ENCODE data around the gene VRK2.
"Not testable (repeated sequence)": the region's sequence is repeated elsewhere in the genome, so short reads cannot be mapped to it uniquely, and the experiment has no call there.

VRK2 gene

DNA sequence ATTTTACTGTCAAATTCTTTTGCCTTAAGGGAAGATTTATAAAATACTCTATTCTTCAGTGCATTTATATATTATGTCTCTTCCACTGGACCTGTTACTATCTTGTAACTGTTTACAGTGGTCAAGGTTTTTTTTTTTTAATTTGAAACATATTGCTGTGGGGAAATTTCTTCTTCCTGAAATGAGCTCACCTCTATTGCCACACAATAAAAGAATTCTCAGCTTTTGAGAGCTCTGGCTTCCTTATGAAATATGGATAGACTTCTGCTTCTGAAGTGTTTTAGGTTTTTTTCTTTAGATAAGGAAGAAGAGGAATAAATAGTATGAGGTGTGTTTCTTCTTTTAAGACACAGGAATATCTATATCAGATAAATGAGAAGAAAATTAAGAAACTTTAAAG lies 7.7 kb downstream of the VRK2 start:
- DNase-seq (ENCODE audit: low read depth, low spot score), result no peak

DNA sequence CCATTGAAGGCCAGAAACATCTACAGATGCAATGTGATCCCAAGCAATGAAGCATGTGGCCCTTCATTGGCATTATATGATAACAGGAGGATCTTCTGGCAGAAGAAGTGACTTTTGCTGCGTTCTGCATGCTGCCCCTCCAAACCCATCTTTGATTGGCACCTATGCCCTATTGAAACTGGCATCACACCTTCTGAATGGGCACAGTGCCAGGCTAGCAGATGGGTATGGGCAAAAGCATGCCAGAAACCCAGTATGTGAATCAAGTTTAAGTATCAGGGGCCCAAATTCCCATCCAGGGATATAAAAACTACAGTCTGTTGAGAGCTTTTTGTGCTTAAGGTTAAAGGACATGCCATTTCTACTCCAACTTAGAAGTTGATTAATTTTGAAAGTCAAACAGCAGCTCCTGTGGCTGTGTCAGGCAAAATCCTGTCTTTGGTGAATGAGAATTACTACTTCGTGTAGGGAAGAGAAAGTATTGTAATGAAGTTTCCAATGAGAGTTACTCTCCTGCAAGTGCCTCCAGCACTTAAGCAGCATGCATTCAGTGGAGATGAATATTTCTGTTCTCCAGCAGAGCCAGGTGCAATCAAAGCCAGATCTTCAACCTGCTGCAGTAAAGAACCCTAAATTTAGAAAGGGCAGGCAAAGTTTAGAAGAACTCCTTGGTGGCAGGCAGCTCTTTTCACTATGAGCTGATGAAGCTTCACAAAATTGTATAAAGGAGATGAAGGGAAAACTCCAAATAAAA lies 8.6 kb downstream of the VRK2 start:
- DNase-seq (ENCODE audit: low read depth, low spot score), result no peak

GRCh38 chr2:58056192-58056916 lies 9.7 kb downstream of the VRK2 start:
- DNase-seq (ENCODE audit: low read depth, low spot score), result no peak

GRCh38 chr2:58057707-58058530 lies 11.3 kb downstream of the VRK2 start:
- DNase-seq (ENCODE audit: low read depth, low spot score), result no peak

- DNase-seq (ENCODE audit: low read depth, low spot score), result no peak
Observed at GRCh38 chr2:58063641-58064040, 17.0 kb downstream of the VRK2 start.

GRCh38 chr2:58064086-58064485 lies 17.5 kb downstream of the VRK2 start:
- DNase-seq (ENCODE audit: low read depth, low spot score), result no peak

- no peak for DNase-seq (ENCODE audit: low read depth, low spot score)
Observed at GRCh38 chr2:58065248-58065647, 18.6 kb downstream of the VRK2 start.

- no peak for DNase-seq (ENCODE audit: low read depth, low spot score)
Observed at GRCh38 chr2:58067001-58067400, 20.4 kb downstream of the VRK2 start.

- DNase-seq (ENCODE audit: low read depth, low spot score), result no peak
Observed at GRCh38 chr2:58070765-58071164, 24.2 kb downstream of the VRK2 start.

GRCh38 chr2:58072102-58072501 lies 25.5 kb downstream of the VRK2 start:
- no peak for DNase-seq (ENCODE audit: low read depth, low spot score)

DNA sequence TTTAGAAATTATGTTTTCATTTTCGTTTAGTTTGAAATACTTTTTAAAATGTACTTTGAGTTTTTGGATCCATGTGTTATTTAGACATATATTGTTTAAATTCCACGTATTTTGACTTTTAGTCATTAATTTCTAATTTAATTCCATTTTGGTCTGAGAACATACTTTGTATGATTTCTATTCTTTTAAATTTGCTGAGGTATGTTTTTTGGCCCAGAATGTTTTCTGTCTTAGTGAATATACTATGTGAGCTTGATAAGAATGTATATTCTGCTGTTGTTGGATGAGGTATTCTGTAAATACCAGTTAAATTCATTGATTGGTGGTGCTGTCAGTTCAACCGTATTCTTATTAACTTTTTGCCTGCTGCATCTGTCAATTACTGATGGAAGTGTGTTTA lies 26.4 kb downstream of the VRK2 start:
- no peak for DNase-seq (ENCODE audit: low read depth, low spot score)

GRCh38 chr2:58073751-58074150 lies 27.1 kb downstream of the VRK2 start:
- no peak for DNase-seq (ENCODE audit: low read depth, low spot score)

GRCh38 chr2:58081000-58081399 lies 34.4 kb downstream of the VRK2 start:
- no peak for DNase-seq (ENCODE audit: low read depth, low spot score)

GRCh38 chr2:58089081-58089480 lies 42.5 kb downstream of the VRK2 start:
- no peak for DNase-seq (ENCODE audit: low read depth, low spot score)

DNA sequence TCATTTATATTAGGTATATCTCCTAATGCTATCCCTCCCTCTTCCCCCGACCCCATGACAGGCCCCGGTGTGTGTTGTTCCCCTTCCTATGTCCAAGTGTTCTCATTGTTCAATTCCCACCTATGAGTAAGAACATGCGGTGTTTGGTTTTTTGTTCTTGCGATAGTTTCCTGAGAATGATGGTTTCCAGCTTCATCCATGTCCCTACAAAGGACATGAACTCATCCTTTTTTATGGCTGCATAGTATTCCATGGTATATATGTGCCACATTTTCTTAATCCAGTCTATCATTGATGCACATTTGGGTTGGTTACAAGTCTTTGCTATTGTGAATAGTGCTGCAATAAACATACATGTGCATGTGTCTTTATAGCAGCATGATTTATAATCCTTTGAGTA lies 46.2 kb downstream of the VRK2 start:
- DNase-seq (ENCODE audit: low read depth, low spot score), result not testable (repeated sequence)

DNA sequence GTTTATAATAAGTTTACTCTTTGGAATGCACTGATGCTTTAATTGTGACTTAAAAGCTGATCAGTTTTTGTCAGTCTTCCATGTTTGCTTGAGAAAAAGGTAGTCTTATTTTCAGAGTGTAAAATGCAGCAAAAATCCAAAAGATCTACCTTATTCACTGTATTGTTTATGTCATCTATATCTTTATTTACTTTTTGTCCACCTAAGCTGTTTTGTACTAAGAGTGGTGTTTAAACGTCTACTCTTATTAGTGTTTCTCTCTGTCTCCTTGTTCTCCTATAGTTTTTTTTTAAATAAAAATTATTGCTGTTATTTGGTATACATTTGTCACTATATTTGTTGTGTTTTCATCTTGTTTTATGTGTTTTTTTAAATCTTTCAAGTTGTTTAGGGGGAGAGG lies 50.4 kb downstream of the VRK2 start:
- DNase-seq (ENCODE audit: low read depth, low spot score), result no peak

- no peak for DNase-seq (ENCODE audit: low read depth, low spot score)
Observed at GRCh38 chr2:58098254-58099095, 51.9 kb downstream of the VRK2 start.

DNA sequence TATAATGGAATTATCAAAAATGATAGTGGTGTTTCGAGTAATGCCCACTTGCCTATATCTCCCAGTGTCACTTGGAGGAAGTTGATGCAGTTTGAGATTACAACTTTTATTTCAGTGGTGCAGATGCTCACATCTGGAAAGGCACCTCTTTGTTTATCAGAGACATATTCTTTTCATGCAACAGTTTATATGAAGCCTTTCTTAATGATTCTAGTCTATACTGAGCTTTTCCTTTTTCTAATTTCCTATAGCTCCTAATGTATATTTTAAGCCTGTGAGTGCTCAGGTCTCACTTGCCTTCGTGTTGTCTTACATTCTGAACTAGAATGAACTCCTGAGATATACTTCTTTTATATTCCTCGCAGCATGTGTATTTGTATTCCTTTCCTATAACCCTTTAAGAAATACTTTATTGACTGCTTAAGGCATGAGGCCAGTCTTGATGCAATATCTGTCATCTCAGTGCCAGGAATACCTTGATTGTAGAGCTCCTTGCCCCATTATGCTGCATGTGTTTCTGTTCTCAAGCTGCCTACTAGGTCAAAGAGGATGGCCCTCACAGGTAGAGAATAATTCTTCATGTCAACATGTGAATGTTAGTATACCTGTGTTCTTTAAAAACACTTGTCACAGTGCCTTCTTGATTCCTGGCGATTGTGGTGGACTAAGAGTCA lies 52.6 kb downstream of the VRK2 start:
- DNase-seq (ENCODE audit: low read depth, low spot score), result no peak

GRCh38 chr2:58101500-58101899 lies 54.9 kb downstream of the VRK2 start:
- DNase-seq (ENCODE audit: low read depth, low spot score), result no peak

DNA sequence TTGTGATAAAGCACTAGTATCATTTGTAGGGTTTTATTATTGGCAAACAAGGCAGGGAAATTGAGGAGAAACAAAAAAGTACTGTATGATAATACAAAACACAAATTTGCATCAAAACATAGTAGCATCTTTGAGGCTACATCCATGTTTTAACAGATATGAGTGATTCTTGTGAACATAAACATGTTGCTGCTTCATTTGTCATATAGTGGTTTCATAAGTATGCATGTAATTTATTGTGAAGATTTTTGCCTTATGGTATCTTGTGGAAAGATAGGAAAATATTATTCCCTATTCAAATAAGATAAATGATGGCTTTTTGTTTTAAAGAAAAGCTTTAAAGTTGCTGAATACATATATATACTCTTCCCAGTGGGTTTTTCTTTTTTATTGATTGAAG lies 60.3 kb downstream of the VRK2 start:
- no peak for DNase-seq (ENCODE audit: low read depth, low spot score)
